HepG2 (cell line): Measurements from ENCODE around the gene CARD9. TPM values are rescaled to one million over a fixed set of nuclear protein-coding genes. Genes with fewer than 3 reads are reported as not detected.

Experiments
- ATAC-seq: fragments of 200-7000 bp; cut with Tn5 transposase; 3 replicates; pipeline ENCODE4 v1.9.1; 2020; ENCODE audit warnings: mild to moderate bottlenecking, moderate library complexity
- BruUV-seq: library from RNA; stranded (reverse); fragments of 400-500 nt; replicated peaks from 2 replicates; lab custom pipeline; 2021; lab: Mats Ljungman, UMichigan
- CTCF ChIA-PET: fragments of 300-600 bp; formaldehyde crosslinking; extraction: SDS; loops from one replicate; lab custom pipeline; 2021; ENCODE audit warnings: low total read pairs, inconsistent platforms, low intra/inter-chr PET ratio; lab: Yijun Ruan, JAX
- POLR2A ChIA-PET: fragments of 350-600 bp; sonication (Branson Sonifier 250); formaldehyde crosslinking; loops from one replicate; lab custom pipeline; 2020; ENCODE audit warnings: antibody characterized with exemption, inconsistent platforms; lab: Yijun Ruan, JAX
- DNase-seq: peaks from one replicate; pipeline ENCODE4 v3.0.0-alpha.2; 2015; ENCODE audit warnings: low spot score
- FAIRE-seq: peaks from 3 replicates; lab custom pipeline; 2011; peaks lifted over from hg19 to GRCh38; lab: Jason Lieb, UNC
- H2AFZ ChIP-seq: one replicate; pipeline ENCODE4 v1.6.1; 2011; ENCODE audit warnings: low read length, inconsistent platforms
- H3K27ac ChIP-seq: fragments of 300-600 bp; 3 replicates; pipeline ENCODE4 v1.8.0; 2011; ENCODE audit warnings: mixed run types, mild to moderate bottlenecking, mixed read lengths, low read length, inconsistent platforms; ENCODE audit not compliant: insufficient read depth; ENCODE audit errors: extremely low read length
- H3K27me3 ChIP-seq, 2 experiments: fragments of 200-600 bp in 1 of 2; 2 replicates in 1 of 2; 3 replicates in 1 of 2; pipeline versions ENCODE4 v1.6.0 to v1.8.0; 2011; ENCODE audit warnings: low read length in 2 of 2, mild to moderate bottlenecking in 2 of 2, moderate library complexity in 2 of 2, inconsistent platforms in 1 of 2; ENCODE audit not compliant: insufficient read depth in 2 of 2, control insufficient read depth in 1 of 2
- H3K36me3 ChIP-seq, 2 experiments: fragments of 200-600 bp in 1 of 2; replicated peaks in 1 of 2; 2 replicates in 1 of 2; 3 replicates in 1 of 2; pipeline versions ENCODE4 v1.5.1 to v1.8.0; 2011; ENCODE audit warnings: low read length in 2 of 2, inconsistent platforms in 1 of 2; ENCODE audit not compliant: insufficient read depth in 2 of 2, control insufficient read depth in 1 of 2
- H3K4me1 ChIP-seq: 2 replicates; pipeline ENCODE4 v1.5.1; 2012; ENCODE audit warnings: low read length, inconsistent platforms; ENCODE audit not compliant: insufficient read depth
- H3K4me2 ChIP-seq: 2 replicates; pipeline ENCODE4 v1.6.0; 2011; ENCODE audit warnings: low read depth, low read length, inconsistent platforms
- H3K4me3 ChIP-seq, 3 experiments: fragments of 200-600 bp in 1 of 3; sonication (generic), shearing (Covaris generic) in 1 of 3; replicated peaks in 1 of 3; 2 replicates each; pipeline ENCODE4 v1.5.1; 2011 to 2016; ENCODE audit warnings: low read length in 3 of 3, inconsistent platforms in 2 of 3, low read depth in 2 of 3, mild to moderate bottlenecking in 2 of 3, control low read depth in 1 of 3, mixed read lengths in 1 of 3; ENCODE audit not compliant: insufficient read depth in 1 of 3
- H3K79me2 ChIP-seq: one replicate; pipeline ENCODE4 v1.6.1; 2011; ENCODE audit warnings: low read length, inconsistent platforms; ENCODE audit not compliant: insufficient read depth
- H3K9ac ChIP-seq: 2 replicates; pipeline ENCODE4 v1.6.0; 2011; ENCODE audit warnings: mild to moderate bottlenecking, low read depth, low read length, inconsistent platforms; ENCODE audit not compliant: insufficient read depth
- H3K9me3 ChIP-seq: 2 replicates; pipeline ENCODE4 v1.5.1; 2012; ENCODE audit warnings: mild to moderate bottlenecking, low read length
- H4K20me1 ChIP-seq: 2 replicates; pipeline ENCODE4 v1.6.0; 2011; ENCODE audit warnings: inconsistent platforms, mild to moderate bottlenecking, low read length, moderate library complexity; ENCODE audit not compliant: insufficient read depth
- CC2D1A ChIP-seq: sonication (generic); formaldehyde crosslinking; IDR thresholded peaks from 2 replicates; pipeline ENCODE4 v1.8.1; 2023; ENCODE audit warnings: mild to moderate bottlenecking, missing genetic modification reagents
- CREM ChIP-seq, 2 experiments: sonication (generic) in 1 of 2; formaldehyde crosslinking in 1 of 2; IDR thresholded peaks; 2 replicates each; pipeline versions ENCODE4 v1.4.0 to v1.6.1; 2016 to 2020; ENCODE audit warnings: antibody characterized with exemption in 1 of 2, mild to moderate bottlenecking in 1 of 2, missing genetic modification reagents in 1 of 2
- KLF6 ChIP-seq: IDR thresholded peaks from 2 replicates; pipeline ENCODE4 v1.8.0; 2016; ENCODE audit warnings: missing biosample characterization, missing genetic modification reagents
- POGZ ChIP-seq: sonication (generic); formaldehyde crosslinking; IDR thresholded peaks from 2 replicates; pipeline ENCODE4 v1.4.0; 2020; ENCODE audit warnings: mild to moderate bottlenecking, missing genetic modification reagents
- ZC3H13 ChIP-seq: sonication (generic); formaldehyde crosslinking; IDR thresholded peaks from 2 replicates; pipeline ENCODE4 v1.8.1; 2023; ENCODE audit warnings: mild to moderate bottlenecking, missing genetic modification reagents, moderate library complexity
- ZNF282 ChIP-seq: fragments of 450-650 bp; IDR thresholded peaks from 2 replicates; pipeline ENCODE4 v1.6.1; 2018; ENCODE audit not compliant: partially characterized antibody
- ZNF605 ChIP-seq: sonication (generic); formaldehyde crosslinking; IDR thresholded peaks from 2 replicates; pipeline ENCODE4 v1.8.0; 2022; ENCODE audit warnings: mild to moderate bottlenecking, missing genetic modification reagents
- WGBS: methylation state at CpG from one replicate; pipeline ENCODE4 v1.1.6; 2017; ENCODE audit warnings: low lambda C conversion rate; 5-methylcytosine and 5-hydroxymethylcytosine counted together
- in situ Hi-C: cut with HindIII; loops from 2 replicates; pipeline ENCODE4 v1.10.0; 2017; ENCODE audit warnings: low pct_unique_long_range_greater_than_20kb; ENCODE audit not compliant: extremely low pct_ligation_motif_present
- intact Hi-C: fragments of 100-400 bp; cut with micrococcal nuclease; formaldehyde crosslinking; loops from one replicate; pipeline ENCODE4 v1.10.0; 2022; ENCODE audit not compliant: unreplicated experiment
- polyA plus RNA-seq, 8 experiments: library from polyadenylated mRNA; depleted of rRNA in 3 of 8; stranded (reverse) in 7 of 8; unstranded in 1 of 8; fragments of >200 nt; fragmentation: Illumina TruSeq in 4 of 8; extraction: Trizol in 4 of 8; gene quantifications; 2 replicates each; pipeline versions ENCODE4 v1.2.1 to v1.2.3, GENCODE V29; 2011 to 2016; ENCODE audit warnings: low read depth in 4 of 8, missing spikeins in 1 of 8, mixed read lengths in 1 of 8; ENCODE audit not compliant: insufficient read depth in 1 of 8
- total RNA-seq, 5 experiments: library from RNA; depleted of rRNA; stranded (reverse); fragments of >200 nt; fragmentation: Illumina TruSeq; extraction: Trizol; gene quantifications; 2 replicates each; pipeline ENCODE4 v1.2.3, GENCODE V29; 2016; ENCODE audit warnings: low read depth in 1 of 5
- TF ChIP-seq, protein P1 (sequence below): fragments of 450-650 bp; IDR thresholded peaks from 2 replicates; pipeline ENCODE4 v1.6.1; 2017; ENCODE audit warnings: mild to moderate bottlenecking
- TF ChIP-seq, protein P2 (sequence below): sonication (generic); formaldehyde crosslinking; IDR thresholded peaks from 2 replicates; pipeline ENCODE4 v1.5.1; 2020; ENCODE audit warnings: missing genetic modification reagents, mild to moderate bottlenecking, borderline replicate concordance
- TF ChIP-seq, protein P3 (sequence below): sonication (generic); formaldehyde crosslinking; IDR thresholded peaks from 2 replicates; pipeline ENCODE4 v1.4.0; 2020; ENCODE audit warnings: mild to moderate bottlenecking, missing genetic modification reagents
- TF ChIP-seq, protein P4 (sequence below): sonication (generic); formaldehyde crosslinking; IDR thresholded peaks from 2 replicates; pipeline ENCODE4 v1.5.0; 2020; ENCODE audit warnings: mild to moderate bottlenecking, missing genetic modification reagents
- TF ChIP-seq, protein P5 (sequence below): sonication (generic); formaldehyde crosslinking; IDR thresholded peaks from 2 replicates; pipeline ENCODE4 v1.5.1; 2020; ENCODE audit warnings: missing genetic modification reagents, mild to moderate bottlenecking, borderline replicate concordance

Gene CARD9
- total and polyA plus RNA-seq, 2 of the 13 experiments (the other 11 are each of a cell fraction or from before 2014, with no cell fraction given) = 3.3 to 7.4 TPM

DNA sequence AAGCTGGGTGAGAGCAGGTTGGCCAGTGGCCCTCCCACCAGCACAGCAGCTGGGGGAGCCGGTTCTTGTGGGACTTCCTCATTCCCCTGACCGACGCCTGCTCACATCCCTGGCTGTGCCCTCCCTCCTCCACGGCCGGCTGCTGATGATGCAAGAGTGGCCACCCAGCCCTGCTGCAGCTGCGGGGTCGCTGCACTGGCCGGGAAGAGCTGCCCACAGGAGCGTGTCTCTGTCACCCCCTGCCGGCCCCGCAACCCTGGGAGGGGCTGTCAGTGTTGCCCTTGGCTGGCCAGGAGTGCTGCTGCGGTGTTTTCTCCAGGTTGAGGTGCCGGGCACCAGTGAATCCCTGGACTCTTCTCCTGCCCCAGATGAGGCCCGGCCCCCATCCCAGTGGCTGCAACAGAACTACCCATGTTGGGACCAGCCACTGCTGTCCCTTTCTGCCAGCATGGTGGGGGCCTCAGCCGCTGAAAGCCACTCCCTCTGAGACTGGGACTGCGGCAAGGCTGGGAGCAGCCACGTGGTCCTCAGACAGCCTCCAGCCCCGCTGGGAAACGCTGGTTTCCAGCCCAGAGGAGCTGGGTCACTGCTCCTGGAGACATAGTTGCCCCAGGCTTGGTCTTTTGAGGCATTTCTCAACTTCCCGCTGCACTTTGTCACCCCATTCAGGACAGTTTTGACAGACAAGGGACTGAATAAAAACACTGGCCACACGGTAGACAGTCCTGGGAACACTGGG, 739 bp downstream of the CARD9 start:
- peaks cover 15% of the 10 kb centered on the region for H3K4me1 ChIP-seq
- H3K9me3 ChIP-seq = no peaks in the 10 kb centered on the region
- no peaks in the 10 kb centered on the region; a peak in 1 of 5 replicates for H3K27me3 ChIP-seq
- peak overlapping the region; percentile 76 for H3K9ac ChIP-seq
- FAIRE-seq = peak; percentile 32
- POLR2A ChIA-PET = interaction anchor here (1.1 to 4.0 kb wide), 5 partner anchors 10 to 38 kb away, joined by 3 to 38 read pairs (median 4); partner anchors contain the start of gene DNLZ
- no peaks in the 10 kb centered on the region for H4K20me1 ChIP-seq
- peak; percentile 83 for ATAC-seq
- in situ Hi-C loops (no loop called here), intact Hi-C loops (loop anchor here (2.0 to 5.0 kb wide), 2 partner anchors 35 to 60 kb away; no protein-coding TSS in a partner anchor)
- peak overlapping the region; percentile 68 to 85 (median 72) for H3K4me3 ChIP-seq
- no peaks in the 10 kb centered on the region for H3K79me2 ChIP-seq
- H3K27ac ChIP-seq = peak overlapping the region; percentile 50
- TSS peak; percentile 45 for BruUV-seq
- H3K36me3 ChIP-seq = peaks cover 0 to 2% of the 10 kb centered on the region in 2 experiments; a peak in 1 of 5 replicates
- CTCF ChIA-PET = interaction anchor here (0.8 to 3.1 kb wide), 5 partner anchors 9 to 60 kb away, joined by 3 to 18 read pairs (median 4); partner anchors contain the start of gene DNLZ
- 0% methylated on average over 1 of the region's 21 CpGs for WGBS
- peak overlapping the region; percentile 37 for H2AFZ ChIP-seq
- DNase-seq = peak; percentile 74
- H3K4me2 ChIP-seq = peak overlapping the region; percentile 98
- TF ChIP-seq, protein P1, sequence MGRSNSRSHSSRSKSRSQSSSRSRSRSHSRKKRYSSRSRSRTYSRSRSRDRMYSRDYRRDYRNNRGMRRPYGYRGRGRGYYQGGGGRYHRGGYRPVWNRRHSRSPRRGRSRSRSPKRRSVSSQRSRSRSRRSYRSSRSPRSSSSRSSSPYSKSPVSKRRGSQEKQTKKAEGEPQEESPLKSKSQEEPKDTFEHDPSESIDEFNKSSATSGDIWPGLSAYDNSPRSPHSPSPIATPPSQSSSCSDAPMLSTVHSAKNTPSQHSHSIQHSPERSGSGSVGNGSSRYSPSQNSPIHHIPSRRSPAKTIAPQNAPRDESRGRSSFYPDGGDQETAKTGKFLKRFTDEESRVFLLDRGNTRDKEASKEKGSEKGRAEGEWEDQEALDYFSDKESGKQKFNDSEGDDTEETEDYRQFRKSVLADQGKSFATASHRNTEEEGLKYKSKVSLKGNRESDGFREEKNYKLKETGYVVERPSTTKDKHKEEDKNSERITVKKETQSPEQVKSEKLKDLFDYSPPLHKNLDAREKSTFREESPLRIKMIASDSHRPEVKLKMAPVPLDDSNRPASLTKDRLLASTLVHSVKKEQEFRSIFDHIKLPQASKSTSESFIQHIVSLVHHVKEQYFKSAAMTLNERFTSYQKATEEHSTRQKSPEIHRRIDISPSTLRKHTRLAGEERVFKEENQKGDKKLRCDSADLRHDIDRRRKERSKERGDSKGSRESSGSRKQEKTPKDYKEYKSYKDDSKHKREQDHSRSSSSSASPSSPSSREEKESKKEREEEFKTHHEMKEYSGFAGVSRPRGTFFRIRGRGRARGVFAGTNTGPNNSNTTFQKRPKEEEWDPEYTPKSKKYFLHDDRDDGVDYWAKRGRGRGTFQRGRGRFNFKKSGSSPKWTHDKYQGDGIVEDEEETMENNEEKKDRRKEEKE = no peak
- TF ChIP-seq ZNF282 (no peak), POGZ (CRISPR knock-in tag) (no peak), ZNF605 (CRISPR knock-in tag) (peak; percentile 62; the same call in 1 of the 2 replicates), CREM (IDR thresholded peaks at IDR 0.05) (no peak), CREM (CRISPR knock-in tag; IDR thresholded peaks at IDR 0.05) (no peak), KLF6 (CRISPR knock-in tag) (no peak), ZC3H13 (no peak), CC2D1A (no peak)
- TF ChIP-seq, protein P2, sequence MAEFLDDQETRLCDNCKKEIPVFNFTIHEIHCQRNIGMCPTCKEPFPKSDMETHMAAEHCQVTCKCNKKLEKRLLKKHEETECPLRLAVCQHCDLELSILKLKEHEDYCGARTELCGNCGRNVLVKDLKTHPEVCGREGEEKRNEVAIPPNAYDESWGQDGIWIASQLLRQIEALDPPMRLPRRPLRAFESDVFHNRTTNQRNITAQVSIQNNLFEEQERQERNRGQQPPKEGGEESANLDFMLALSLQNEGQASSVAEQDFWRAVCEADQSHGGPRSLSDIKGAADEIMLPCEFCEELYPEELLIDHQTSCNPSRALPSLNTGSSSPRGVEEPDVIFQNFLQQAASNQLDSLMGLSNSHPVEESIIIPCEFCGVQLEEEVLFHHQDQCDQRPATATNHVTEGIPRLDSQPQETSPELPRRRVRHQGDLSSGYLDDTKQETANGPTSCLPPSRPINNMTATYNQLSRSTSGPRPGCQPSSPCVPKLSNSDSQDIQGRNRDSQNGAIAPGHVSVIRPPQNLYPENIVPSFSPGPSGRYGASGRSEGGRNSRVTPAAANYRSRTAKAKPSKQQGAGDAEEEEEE (CRISPR knock-in tag) = no peak
- TF ChIP-seq, protein P3, sequence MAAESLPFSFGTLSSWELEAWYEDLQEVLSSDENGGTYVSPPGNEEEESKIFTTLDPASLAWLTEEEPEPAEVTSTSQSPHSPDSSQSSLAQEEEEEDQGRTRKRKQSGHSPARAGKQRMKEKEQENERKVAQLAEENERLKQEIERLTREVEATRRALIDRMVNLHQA (CRISPR knock-in tag) = no peak
- TF ChIP-seq, protein P4, sequence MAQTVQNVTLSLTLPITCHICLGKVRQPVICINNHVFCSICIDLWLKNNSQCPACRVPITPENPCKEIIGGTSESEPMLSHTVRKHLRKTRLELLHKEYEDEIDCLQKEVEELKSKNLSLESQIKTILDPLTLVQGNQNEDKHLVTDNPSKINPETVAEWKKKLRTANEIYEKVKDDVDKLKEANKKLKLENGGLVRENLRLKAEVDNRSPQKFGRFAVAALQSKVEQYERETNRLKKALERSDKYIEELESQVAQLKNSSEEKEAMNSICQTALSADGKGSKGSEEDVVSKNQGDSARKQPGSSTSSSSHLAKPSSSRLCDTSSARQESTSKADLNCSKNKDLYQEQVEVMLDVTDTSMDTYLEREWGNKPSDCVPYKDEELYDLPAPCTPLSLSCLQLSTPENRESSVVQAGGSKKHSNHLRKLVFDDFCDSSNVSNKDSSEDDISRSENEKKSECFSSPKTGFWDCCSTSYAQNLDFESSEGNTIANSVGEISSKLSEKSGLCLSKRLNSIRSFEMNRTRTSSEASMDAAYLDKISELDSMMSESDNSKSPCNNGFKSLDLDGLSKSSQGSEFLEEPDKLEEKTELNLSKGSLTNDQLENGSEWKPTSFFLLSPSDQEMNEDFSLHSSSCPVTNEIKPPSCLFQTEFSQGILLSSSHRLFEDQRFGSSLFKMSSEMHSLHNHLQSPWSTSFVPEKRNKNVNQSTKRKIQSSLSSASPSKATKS (CRISPR knock-in tag) = no peak
- TF ChIP-seq, protein P5, sequence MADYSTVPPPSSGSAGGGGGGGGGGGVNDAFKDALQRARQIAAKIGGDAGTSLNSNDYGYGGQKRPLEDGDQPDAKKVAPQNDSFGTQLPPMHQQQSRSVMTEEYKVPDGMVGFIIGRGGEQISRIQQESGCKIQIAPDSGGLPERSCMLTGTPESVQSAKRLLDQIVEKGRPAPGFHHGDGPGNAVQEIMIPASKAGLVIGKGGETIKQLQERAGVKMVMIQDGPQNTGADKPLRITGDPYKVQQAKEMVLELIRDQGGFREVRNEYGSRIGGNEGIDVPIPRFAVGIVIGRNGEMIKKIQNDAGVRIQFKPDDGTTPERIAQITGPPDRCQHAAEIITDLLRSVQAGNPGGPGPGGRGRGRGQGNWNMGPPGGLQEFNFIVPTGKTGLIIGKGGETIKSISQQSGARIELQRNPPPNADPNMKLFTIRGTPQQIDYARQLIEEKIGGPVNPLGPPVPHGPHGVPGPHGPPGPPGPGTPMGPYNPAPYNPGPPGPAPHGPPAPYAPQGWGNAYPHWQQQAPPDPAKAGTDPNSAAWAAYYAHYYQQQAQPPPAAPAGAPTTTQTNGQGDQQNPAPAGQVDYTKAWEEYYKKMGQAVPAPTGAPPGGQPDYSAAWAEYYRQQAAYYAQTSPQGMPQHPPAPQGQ (CRISPR knock-in tag) = no peak
